Keratinocyte (primary cell): ENCODE data around the gene NPPA.
A peak's percentile ranks its signal among the peaks of the same experiment; 100 is the strongest.

Experiments used
- EZH2 ChIP-seq: IDR thresholded peaks from one replicate; pipeline ENCODE4 v1.6.1; 2012; ENCODE audit warnings: inconsistent platforms, mild to moderate bottlenecking, low read length, moderate library complexity
- TF ChIP-seq, protein P1 (sequence below), 3 experiments: IDR thresholded peaks in 1 of 3; conservative IDR thresholded peaks in 1 of 3; optimal IDR thresholded peaks in 1 of 3; 2 replicates in 2 of 3; 3 replicates in 1 of 3; pipeline versions ENCODE3 to v1.5.1; 2011; ENCODE audit warnings: low read length in 3 of 3, mild to moderate bottlenecking in 3 of 3, moderate library complexity in 2 of 3, control low read depth in 1 of 3, inconsistent platforms in 1 of 3; ENCODE audit not compliant: insufficient read depth in 2 of 3; ENCODE audit errors: extremely low read depth in 1 of 3

DNA sequence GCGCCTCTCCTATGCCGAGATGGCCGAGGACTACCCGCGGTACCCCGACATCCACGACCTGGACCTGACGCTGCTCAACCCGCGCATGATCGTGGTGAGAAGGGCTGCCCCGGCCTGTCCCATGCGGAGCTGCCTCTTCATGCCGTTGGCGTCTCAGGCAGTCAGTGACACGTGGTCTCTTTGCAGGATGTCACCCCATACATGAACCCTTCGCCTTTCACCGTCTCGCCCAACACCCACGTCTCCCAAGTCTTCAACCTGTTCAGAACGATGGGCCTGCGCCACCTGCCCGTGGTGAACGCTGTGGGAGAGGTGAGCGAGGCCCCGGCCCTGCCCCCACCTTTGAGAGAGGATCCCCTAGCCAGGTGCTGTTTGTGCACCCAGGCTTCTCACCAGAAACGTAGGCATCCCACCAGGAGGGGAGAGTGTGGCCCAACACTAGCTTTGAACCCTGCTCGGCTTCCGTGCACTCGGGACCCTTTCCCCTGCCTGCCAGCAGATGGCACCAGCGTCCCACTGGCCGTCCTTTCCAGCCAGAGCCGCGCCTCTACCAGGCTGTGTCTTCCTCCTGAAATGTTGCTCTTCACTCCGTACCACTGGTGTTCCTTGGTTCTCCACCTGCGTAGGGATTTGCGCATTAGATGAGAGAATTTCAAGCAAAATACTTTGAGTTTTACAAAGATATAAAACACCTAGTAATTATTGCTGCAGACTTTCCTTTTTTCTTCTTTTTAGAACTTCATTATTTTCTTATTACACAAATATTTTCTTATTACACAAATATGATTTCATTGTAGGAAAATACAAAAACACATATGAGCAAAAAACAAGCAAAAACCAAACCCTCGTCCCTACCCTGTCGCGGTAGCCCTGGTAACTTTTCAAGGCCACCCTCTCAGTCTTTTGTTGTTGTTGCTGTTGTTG lies 9.0 kb downstream of the NPPA start:
- TF ChIP-seq, protein P1, sequence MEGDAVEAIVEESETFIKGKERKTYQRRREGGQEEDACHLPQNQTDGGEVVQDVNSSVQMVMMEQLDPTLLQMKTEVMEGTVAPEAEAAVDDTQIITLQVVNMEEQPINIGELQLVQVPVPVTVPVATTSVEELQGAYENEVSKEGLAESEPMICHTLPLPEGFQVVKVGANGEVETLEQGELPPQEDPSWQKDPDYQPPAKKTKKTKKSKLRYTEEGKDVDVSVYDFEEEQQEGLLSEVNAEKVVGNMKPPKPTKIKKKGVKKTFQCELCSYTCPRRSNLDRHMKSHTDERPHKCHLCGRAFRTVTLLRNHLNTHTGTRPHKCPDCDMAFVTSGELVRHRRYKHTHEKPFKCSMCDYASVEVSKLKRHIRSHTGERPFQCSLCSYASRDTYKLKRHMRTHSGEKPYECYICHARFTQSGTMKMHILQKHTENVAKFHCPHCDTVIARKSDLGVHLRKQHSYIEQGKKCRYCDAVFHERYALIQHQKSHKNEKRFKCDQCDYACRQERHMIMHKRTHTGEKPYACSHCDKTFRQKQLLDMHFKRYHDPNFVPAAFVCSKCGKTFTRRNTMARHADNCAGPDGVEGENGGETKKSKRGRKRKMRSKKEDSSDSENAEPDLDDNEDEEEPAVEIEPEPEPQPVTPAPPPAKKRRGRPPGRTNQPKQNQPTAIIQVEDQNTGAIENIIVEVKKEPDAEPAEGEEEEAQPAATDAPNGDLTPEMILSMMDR (optimal IDR thresholded peaks at IDR 0.05 in 1 of 3, IDR thresholded peaks at IDR 0.05 in 1 of 3, conservative IDR thresholded peaks at IDR 0.05 in 1 of 3; ENCODE audit: extremely low read depth in 1 of 3, insufficient read depth in 2 of 3, low read length in 3 of 3): peak; percentile 99 to 100 (median 100)
- TF ChIP-seq EZH2: no peak
